Hepatocyte (in vitro differentiated cells): ENCODE measurements around the gene MAP4K1. TPM values are rescaled to one million over a fixed set of nuclear protein-coding genes. Genes with fewer than 3 reads are reported as not detected.

Experiments
- DNase-seq: peaks from one replicate; pipeline ENCODE4 v3.0.0-alpha.2; 2016; ENCODE audit warnings: low spot score
- H2AFZ ChIP-seq: fragments of 200-600 bp; sonication (generic); 2 replicates; pipeline ENCODE4 v1.6.0; 2016; ENCODE audit warnings: antibody characterized with exemption, mild to moderate bottlenecking
- H3K27ac ChIP-seq: fragments of 200-600 bp; sonication (generic); 2 replicates; pipeline ENCODE4 v1.5.1; 2016; ENCODE audit warnings: mild to moderate bottlenecking
- H3K27me3 ChIP-seq: fragments of 200-600 bp; sonication (generic); 2 replicates; pipeline ENCODE4 v1.6.1; 2016
- H3K36me3 ChIP-seq: fragments of 200-600 bp; sonication (generic); replicated peaks from 2 replicates; pipeline ENCODE4 v1.5.1; 2016; ENCODE audit warnings: low read depth; ENCODE audit not compliant: insufficient read depth
- H3K4me1 ChIP-seq: fragments of 200-600 bp; sonication (generic); 2 replicates; pipeline ENCODE4 v1.5.1; 2016; ENCODE audit warnings: mild to moderate bottlenecking, moderate library complexity; ENCODE audit not compliant: insufficient read depth
- H3K4me2 ChIP-seq: fragments of 200-600 bp; sonication (generic); 2 replicates; pipeline ENCODE4 v1.6.0; 2016
- H3K4me3 ChIP-seq: fragments of 200-600 bp; sonication (generic); 2 replicates; pipeline ENCODE4 v1.5.1; 2016; ENCODE audit warnings: mild to moderate bottlenecking
- H3K79me2 ChIP-seq: fragments of 200-600 bp; sonication (generic); 2 replicates; pipeline ENCODE4 v1.6.0; 2017; ENCODE audit warnings: mild to moderate bottlenecking
- H3K9me2 ChIP-seq: fragments of 200-600 bp; sonication (generic); replicated peaks from 2 replicates; pipeline ENCODE4 v1.6.0; 2017; ENCODE audit warnings: mild to moderate bottlenecking; ENCODE audit not compliant: insufficient read depth
- H3K9me3 ChIP-seq: fragments of 200-600 bp; sonication (generic); 2 replicates; pipeline ENCODE4 v1.5.1; 2016; ENCODE audit warnings: low read depth, mild to moderate bottlenecking
- H4K20me1 ChIP-seq: fragments of 200-600 bp; sonication (generic); 2 replicates; pipeline ENCODE4 v1.6.0; 2016; ENCODE audit warnings: mild to moderate bottlenecking; ENCODE audit not compliant: insufficient read depth, poor library complexity, severe bottlenecking
- CTCF ChIP-seq: fragments of 200-600 bp; sonication (generic); IDR thresholded peaks from 2 replicates; pipeline ENCODE4 v1.5.1; 2016; ENCODE audit warnings: antibody characterized with exemption, mild to moderate bottlenecking; ENCODE audit not compliant: poor library complexity
- EZH2 ChIP-seq: fragments of 200-600 bp; sonication (generic); IDR thresholded peaks from 2 replicates; pipeline ENCODE4 v1.6.1; 2016; ENCODE audit warnings: antibody characterized with exemption, mild to moderate bottlenecking, borderline replicate concordance
- EZH2phosphoT487 ChIP-seq: fragments of 200-600 bp; sonication (generic); IDR thresholded peaks from one replicate; pipeline ENCODE4 v1.6.1; 2018; ENCODE audit warnings: antibody characterized with exemption, mild to moderate bottlenecking, low read depth, moderate library complexity; ENCODE audit not compliant: unreplicated experiment, severe bottlenecking
- WGBS: methylation state at CpG from one replicate; pipeline ENCODE4 v1.1.6; 2016; ENCODE audit warnings: low lambda C conversion rate; ENCODE audit errors: missing lambda C conversion rate; 5-methylcytosine and 5-hydroxymethylcytosine counted together
- polyA plus RNA-seq: library from polyadenylated mRNA; unstranded; fragments of >200 nt; fragmentation: Nextera tagmentation; extraction: Ambion mirVana; gene quantifications from 2 replicates; pipeline ENCODE4 v1.2.1, GENCODE V29; 2016
- total RNA-seq: library from RNA; depleted of rRNA; stranded (reverse); fragments of >200 nt; gene quantifications from 2 replicates; pipeline ENCODE4 v1.2.3, GENCODE V29; 2014

MAP4K1 gene
- total and polyA plus RNA-seq, 2 experiments from 2014 or later: 0.57 to 2.6 TPM

- Histone ChIP-seq H4K20me1 (no peaks in the 10 kb centered on the region), H3K9me3 (no peaks in the 10 kb centered on the region), H3K27ac (no peak overlapping the region), H3K9me2 (no peaks in the 10 kb centered on the region), H3K79me2 (no peaks in the 10 kb centered on the region), H3K27me3 (no peaks in the 10 kb centered on the region), H3K4me3 (no peak overlapping the region), H3K4me2 (no peak overlapping the region), H2AFZ (no peak overlapping the region), H3K4me1 (no peaks in the 10 kb centered on the region), H3K36me3 (no peaks in the 10 kb centered on the region)
- WGBS: 81% methylated on average over 12 of the region's 12 CpGs
- no peak for DNase-seq
- TF ChIP-seq CTCF (no peak), EZH2 (no peak), EZH2phosphoT487 (no peak)
Observed at GRCh38 chr19:38557205-38557799, 60.5 kb downstream of the MAP4K1 start.

- no peak overlapping the region for H3K4me2 ChIP-seq
- no peak overlapping the region for H3K4me3 ChIP-seq
- H3K36me3 ChIP-seq: no peaks in the 10 kb centered on the region
- TF ChIP-seq EZH2phosphoT487 (no peak), CTCF (no peak), EZH2 (no peak)
- no peak for DNase-seq
- H3K9me2 ChIP-seq: no peaks in the 10 kb centered on the region
- no peak overlapping the region for H2AFZ ChIP-seq
- no peaks in the 10 kb centered on the region for H3K4me1 ChIP-seq
- H3K27ac ChIP-seq: no peak overlapping the region
- H3K9me3 ChIP-seq: no peaks in the 10 kb centered on the region
- no peaks in the 10 kb centered on the region for H4K20me1 ChIP-seq
- H3K79me2 ChIP-seq: no peaks in the 10 kb centered on the region
- no peaks in the 10 kb centered on the region for H3K27me3 ChIP-seq
- WGBS: 88% methylated on average over 7 of the region's 7 CpGs
Observed at GRCh38 chr19:38556521-38557174, 61.1 kb downstream of the MAP4K1 start.

- Histone ChIP-seq H3K27me3 (no peaks in the 10 kb centered on the region), H3K27ac (no peak overlapping the region), H3K9me2 (no peaks in the 10 kb centered on the region), H3K9me3 (no peaks in the 10 kb centered on the region), H3K4me1 (no peaks in the 10 kb centered on the region), H3K4me3 (no peak overlapping the region), H3K36me3 (no peaks in the 10 kb centered on the region), H3K79me2 (no peaks in the 10 kb centered on the region), H4K20me1 (no peaks in the 10 kb centered on the region), H3K4me2 (no peak overlapping the region), H2AFZ (no peak overlapping the region)
- no peak for DNase-seq
- TF ChIP-seq CTCF: no peak
- TF ChIP-seq EZH2phosphoT487: no peak
- TF ChIP-seq EZH2: no peak
- 93% methylated on average over 8 of the region's 8 CpGs for WGBS
Observed at GRCh38 chr19:38555200-38555599, 62.6 kb downstream of the MAP4K1 start.
